Osteocyte (in vitro differentiated cells): ENCODE results near the gene GOSR1. TPM values are rescaled to one million over a fixed set of nuclear protein-coding genes. Genes with fewer than 3 reads are reported as not detected.
A peak's percentile ranks its signal among the peaks of the same experiment; 100 is the strongest.

ENCODE experiments used
- DNase-seq: peaks from one replicate; pipeline ENCODE4 v3.0.0; 2021; ENCODE audit warnings: mixed read lengths; ENCODE audit not compliant: unreplicated experiment; ENCODE audit errors: extremely low spot score
- H3K27ac Mint-ChIP-seq: one replicate; pipeline ENCODE4 v1.8.0; 2021; ENCODE audit warnings: mild to moderate bottlenecking, mixed read lengths; ENCODE audit not compliant: unreplicated experiment
- H3K27me3 Mint-ChIP-seq: one replicate; pipeline ENCODE4 v1.8.0; 2021; ENCODE audit warnings: mixed read lengths; ENCODE audit not compliant: unreplicated experiment
- H3K36me3 Mint-ChIP-seq: one replicate; pipeline ENCODE4 v1.8.0; 2021; ENCODE audit warnings: mixed read lengths; ENCODE audit not compliant: unreplicated experiment
- H3K4me1 Mint-ChIP-seq: one replicate; pipeline ENCODE4 v1.8.0; 2021; ENCODE audit warnings: mixed read lengths; ENCODE audit not compliant: unreplicated experiment
- H3K4me3 Mint-ChIP-seq: one replicate; pipeline ENCODE4 v1.8.0; 2021; ENCODE audit warnings: mild to moderate bottlenecking, moderate library complexity, mixed read lengths; ENCODE audit not compliant: unreplicated experiment
- H3K9me3 Mint-ChIP-seq: one replicate; pipeline ENCODE4 v1.8.0; 2021; ENCODE audit warnings: mixed read lengths; ENCODE audit not compliant: unreplicated experiment
- total RNA-seq: library from RNA; stranded (reverse); gene quantifications from 2 replicates; pipeline ENCODE4 v1.2.1, GENCODE V29; 2021
- TF ChIP-seq, protein P1 (sequence below): fragments of 200-600 bp; sonication (generic); IDR thresholded peaks from 2 replicates; pipeline ENCODE4 v1.5.0; 2021; ENCODE audit warnings: antibody characterized with exemption, mild to moderate bottlenecking, moderate library complexity

Gene GOSR1
- total RNA-seq, 1 donor from 2014 or later = 47.3 TPM

DNA sequence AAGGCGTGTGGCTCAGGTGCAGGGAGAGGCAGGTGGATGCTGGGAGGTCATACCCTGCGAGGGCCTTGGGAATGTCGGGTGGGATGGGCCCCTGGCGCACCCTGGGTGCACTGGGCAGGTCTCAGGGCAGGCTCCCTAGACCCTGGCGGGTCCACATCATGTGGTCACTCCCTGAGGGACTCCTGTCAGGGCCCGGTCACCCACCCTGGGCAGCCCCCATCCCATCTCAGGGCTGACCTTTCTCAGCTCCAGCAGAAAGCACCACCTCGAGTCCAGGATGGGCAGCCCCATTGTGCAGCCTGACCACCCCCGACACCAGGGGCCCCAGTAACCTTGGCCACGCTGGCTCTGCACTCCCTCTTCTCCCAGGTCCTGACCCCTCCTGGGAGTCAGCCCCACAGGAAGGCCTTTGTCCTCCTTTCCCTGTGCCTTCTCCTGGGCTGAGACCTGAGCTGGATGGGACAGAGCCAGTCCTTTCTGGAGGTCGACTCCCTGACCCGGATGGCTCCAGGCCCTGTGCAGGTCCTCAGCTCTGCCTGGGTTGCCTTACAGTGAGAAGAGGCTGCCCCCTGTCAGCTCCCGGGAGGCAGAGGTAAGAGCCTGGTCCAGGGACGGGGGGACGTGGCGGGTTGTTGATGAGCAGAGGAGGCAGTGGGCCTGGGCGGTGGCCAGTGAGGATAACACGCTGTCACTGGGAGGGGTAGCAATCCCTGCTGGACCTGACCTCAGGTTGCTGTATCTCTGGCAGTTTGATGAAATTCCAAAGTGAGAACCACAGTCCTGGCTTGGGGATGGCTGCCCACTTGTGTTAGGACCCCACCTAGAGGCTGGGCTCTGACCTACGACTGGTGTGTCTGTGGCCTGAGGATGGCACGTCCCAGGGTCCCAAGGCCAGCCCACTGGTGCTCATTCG is 77.9 kb downstream of the GOSR1 start:
- Mint-ChIP-seq H3K4me1 (peaks cover 3% of the 10 kb centered on the region), H3K27ac (no peak overlapping the region), H3K4me3 (no peak overlapping the region), H3K9me3 (no peaks in the 10 kb centered on the region), H3K27me3 (no peaks in the 10 kb centered on the region), H3K36me3 (no peaks in the 10 kb centered on the region)
- TF ChIP-seq, protein P1, sequence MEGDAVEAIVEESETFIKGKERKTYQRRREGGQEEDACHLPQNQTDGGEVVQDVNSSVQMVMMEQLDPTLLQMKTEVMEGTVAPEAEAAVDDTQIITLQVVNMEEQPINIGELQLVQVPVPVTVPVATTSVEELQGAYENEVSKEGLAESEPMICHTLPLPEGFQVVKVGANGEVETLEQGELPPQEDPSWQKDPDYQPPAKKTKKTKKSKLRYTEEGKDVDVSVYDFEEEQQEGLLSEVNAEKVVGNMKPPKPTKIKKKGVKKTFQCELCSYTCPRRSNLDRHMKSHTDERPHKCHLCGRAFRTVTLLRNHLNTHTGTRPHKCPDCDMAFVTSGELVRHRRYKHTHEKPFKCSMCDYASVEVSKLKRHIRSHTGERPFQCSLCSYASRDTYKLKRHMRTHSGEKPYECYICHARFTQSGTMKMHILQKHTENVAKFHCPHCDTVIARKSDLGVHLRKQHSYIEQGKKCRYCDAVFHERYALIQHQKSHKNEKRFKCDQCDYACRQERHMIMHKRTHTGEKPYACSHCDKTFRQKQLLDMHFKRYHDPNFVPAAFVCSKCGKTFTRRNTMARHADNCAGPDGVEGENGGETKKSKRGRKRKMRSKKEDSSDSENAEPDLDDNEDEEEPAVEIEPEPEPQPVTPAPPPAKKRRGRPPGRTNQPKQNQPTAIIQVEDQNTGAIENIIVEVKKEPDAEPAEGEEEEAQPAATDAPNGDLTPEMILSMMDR = peak; percentile 40
- peak; percentile 80 for DNase-seq

DNA sequence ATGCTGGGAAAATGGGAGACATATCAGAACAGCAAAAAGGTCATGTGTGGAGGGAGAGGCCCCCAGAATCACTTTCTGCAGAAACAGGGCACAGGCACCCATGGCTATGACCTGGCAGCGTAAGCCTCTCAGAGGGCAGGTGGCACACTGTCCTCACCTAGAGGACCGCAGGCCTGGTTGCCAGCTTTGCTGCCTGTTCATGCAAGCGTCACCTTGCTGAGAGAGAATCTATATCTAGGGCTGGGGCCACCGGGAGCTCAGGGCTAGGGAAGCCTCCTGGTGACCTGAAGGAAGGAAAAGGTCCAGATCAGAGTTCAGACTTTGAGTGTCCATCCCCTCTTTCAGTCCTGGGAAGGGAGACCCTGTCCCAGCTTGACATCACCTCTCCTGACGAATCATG is 78.7 kb downstream of the GOSR1 start:
- Mint-ChIP-seq H3K27ac (no peak overlapping the region), H3K4me3 (no peak overlapping the region), H3K4me1 (no peaks in the 10 kb centered on the region), H3K27me3 (no peaks in the 10 kb centered on the region), H3K9me3 (no peaks in the 10 kb centered on the region), H3K36me3 (no peaks in the 10 kb centered on the region)
- TF ChIP-seq, protein P1 = no peak
- DNase-seq = peak; percentile 77

DNA sequence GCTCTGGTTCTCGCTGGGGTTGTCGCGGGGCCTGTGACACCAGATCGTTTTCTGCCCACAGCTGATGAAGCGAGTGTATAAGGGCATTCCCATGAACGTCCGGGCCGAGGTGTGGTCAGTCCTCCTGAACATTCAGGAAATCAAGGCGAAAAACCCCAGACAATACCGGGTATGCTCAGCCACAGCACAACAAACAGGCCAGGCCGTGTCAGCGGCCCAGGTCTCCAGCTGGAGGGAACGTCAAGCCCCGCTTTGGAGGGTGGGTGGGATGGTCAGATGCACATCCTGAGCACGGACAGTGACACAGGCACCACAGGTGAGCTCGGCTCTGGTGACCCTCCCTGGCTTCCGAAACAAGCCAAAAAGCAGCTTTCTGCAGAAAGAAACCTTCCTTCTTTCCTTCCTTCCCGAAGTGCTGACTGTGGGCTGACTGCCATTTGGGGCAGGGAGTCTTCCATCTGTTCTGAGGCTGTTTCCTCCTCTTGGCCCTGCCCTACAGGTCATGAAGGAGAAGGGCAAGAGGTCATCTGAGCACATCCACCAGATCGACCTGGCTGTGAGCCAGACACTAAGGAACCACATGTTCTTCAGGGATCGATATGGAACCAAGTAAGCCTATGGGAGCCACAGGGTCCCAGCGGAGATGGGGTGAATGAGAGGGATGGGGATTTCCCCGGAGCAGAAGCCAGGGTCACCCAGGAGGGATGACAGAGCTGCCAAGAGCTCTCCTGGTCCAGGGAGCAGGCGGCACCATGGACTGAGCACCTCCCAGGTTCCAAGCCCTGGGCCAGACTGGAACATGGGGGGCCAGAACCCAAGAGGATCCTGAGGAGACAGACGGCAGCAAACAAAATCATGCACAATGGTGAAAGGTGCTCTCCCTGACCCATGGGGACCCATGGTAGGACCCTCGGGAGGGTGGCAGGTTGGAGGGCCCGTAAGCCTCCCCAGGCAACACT is 79.4 kb downstream of the GOSR1 start:
- Mint-ChIP-seq H3K4me3 (no peak overlapping the region), H3K9me3 (no peaks in the 10 kb centered on the region), H3K27me3 (peaks cover under 1% of the 10 kb centered on the region), H3K36me3 (no peaks in the 10 kb centered on the region), H3K4me1 (no peaks in the 10 kb centered on the region), H3K27ac (no peak overlapping the region)
- TF ChIP-seq, protein P1 = no peak
- DNase-seq = peak; percentile 74

DNA sequence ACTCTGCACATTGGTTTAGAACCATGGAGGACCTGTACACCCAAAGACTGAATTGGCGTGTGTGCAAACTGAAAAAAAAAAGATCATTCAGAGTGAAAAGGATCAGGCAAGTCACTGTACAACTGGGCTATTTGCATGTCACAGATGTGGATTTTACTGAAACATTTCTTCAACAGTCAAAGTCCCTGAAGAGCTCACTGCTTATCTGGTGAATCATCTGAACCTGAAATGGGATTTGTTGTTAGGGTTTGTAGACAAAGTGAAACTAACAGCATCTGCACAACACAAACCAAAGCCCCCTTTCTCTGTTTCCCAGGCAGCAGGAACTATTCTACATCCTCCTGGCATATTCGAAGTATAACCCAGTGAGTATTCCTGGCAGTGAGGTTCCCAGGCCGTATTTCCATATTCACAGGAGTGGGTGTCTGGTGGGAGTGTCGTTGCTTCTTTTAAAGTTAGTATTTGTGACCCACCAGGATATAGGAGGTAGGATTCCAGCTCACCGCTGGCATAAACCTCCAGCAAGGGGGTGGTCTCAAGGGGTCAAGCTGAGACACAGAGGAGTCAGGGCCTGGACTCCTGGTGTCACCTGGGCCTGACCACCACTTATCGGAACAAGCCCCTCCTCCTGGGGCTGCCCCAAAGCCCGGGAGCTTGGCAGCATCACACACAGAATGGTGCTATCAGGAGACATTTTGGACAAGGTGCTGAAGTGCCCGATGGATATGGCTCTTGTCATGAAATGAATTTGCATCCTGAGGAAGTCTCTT is 80.9 kb downstream of the GOSR1 start:
- Mint-ChIP-seq H3K4me1 (no peaks in the 10 kb centered on the region), H3K9me3 (no peaks in the 10 kb centered on the region), H3K27me3 (peaks cover 14% of the 10 kb centered on the region), H3K36me3 (no peaks in the 10 kb centered on the region), H3K27ac (no peak overlapping the region), H3K4me3 (no peak overlapping the region)
- peak; percentile 51 for DNase-seq
- TF ChIP-seq, protein P1 = no peak
